ENCODE measurements around the gene HPS4. TPM values are rescaled to one million over a fixed set of nuclear protein-coding genes. Genes with fewer than 3 reads are reported as not detected.
A peak's percentile ranks its signal among the peaks of the same experiment; 100 is the strongest.

The HPS4 gene
- total RNA-seq, 1 donor from 2014 or later: 46.1 TPM

DNA sequence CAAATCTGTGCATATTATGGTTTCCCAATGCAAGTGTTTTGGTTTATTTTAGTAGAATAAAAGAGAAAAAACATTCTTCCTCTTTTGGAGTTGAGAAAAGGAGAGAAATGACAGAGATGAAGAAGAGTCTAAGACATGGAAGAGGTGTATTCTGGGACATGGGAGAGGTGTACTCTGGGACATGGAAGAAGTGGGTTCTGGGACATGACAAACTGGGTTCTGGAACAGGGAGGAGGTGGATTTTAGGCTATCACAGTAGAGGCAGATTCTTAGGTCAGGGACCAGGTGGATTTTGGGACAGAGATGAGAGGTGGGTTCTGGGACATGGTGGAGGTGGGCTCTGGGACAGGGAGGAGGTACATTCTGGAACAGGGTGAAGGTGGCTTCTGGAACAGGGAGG is 56.7 kb downstream of the HPS4 start:
- TF ChIP-seq, protein P1, sequence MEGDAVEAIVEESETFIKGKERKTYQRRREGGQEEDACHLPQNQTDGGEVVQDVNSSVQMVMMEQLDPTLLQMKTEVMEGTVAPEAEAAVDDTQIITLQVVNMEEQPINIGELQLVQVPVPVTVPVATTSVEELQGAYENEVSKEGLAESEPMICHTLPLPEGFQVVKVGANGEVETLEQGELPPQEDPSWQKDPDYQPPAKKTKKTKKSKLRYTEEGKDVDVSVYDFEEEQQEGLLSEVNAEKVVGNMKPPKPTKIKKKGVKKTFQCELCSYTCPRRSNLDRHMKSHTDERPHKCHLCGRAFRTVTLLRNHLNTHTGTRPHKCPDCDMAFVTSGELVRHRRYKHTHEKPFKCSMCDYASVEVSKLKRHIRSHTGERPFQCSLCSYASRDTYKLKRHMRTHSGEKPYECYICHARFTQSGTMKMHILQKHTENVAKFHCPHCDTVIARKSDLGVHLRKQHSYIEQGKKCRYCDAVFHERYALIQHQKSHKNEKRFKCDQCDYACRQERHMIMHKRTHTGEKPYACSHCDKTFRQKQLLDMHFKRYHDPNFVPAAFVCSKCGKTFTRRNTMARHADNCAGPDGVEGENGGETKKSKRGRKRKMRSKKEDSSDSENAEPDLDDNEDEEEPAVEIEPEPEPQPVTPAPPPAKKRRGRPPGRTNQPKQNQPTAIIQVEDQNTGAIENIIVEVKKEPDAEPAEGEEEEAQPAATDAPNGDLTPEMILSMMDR (conservative IDR thresholded peaks at IDR 0.05): no peak

DNA sequence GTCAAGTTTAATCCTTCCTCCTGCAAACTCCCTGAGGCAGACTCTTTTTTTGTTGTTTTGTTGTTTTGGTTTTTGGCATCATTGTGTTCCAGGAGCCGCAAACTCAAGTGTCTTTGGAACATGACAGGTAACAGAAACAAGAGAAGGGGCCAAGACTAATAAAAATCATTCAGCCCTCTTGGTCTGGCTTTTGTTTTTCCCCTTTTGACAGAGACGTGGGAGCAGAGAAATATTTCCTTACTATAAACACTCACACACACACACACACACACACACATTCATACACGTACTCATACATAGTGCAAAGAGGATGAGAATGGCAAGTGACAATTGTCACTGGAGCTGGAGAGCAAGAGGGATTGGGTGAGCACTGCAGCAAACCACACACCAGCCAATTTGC is 65.0 kb downstream of the HPS4 start:
- DNase-seq (ENCODE audit: extremely low spot score, unreplicated experiment): no peak
- no peak overlapping the region for H3K4me3 Mint-ChIP-seq
- H3K27me3 Mint-ChIP-seq: peaks cover 56% of the 10 kb centered on the region
- no peaks in the 10 kb centered on the region for H3K9me3 Mint-ChIP-seq
- no peaks in the 10 kb centered on the region for H3K36me3 Mint-ChIP-seq
- H3K4me1 Mint-ChIP-seq (ENCODE audit: unreplicated experiment): no peaks in the 10 kb centered on the region
- no peak overlapping the region for H3K27ac Mint-ChIP-seq
- TF ChIP-seq, protein P1 (conservative IDR thresholded peaks at IDR 0.05): no peak

More for the DNA sequence above, 56.7 kb downstream of the HPS4 start:
- Mint-ChIP-seq H3K9me3 (no peaks in the 10 kb centered on the region), H3K27ac (peak overlapping the region; percentile 4), H3K4me1 (ENCODE audit: unreplicated experiment) (peaks cover 15% of the 10 kb centered on the region), H3K36me3 (no peaks in the 10 kb centered on the region), H3K4me3 (peak overlapping the region; percentile 73), H3K27me3 (peaks cover 58% of the 10 kb centered on the region)
- no peak for DNase-seq (ENCODE audit: extremely low spot score, unreplicated experiment)

DNA sequence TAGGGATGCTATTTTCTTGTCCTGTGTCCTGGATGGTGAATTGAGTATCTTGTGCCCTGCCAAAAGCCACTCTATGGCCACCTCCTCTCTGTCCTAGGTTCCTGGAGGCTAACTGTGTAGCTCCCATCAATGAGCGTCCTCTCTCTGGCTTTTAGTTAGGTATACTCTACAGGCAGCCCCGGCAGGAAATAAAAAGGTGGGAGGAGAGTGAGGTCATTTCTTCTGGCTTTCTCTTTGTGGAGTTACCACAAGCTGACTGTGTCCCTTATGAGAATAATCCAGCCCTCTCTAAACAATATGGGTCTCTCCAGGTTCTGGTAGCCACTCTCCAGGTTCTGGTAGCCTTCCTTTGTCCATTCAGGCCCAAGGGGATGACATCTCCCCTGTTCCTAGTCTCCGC is 66.2 kb downstream of the HPS4 start:
- DNase-seq (ENCODE audit: extremely low spot score, unreplicated experiment): no peak
- TF ChIP-seq, protein P1 (conservative IDR thresholded peaks at IDR 0.05): no peak
- Mint-ChIP-seq H3K36me3 (no peaks in the 10 kb centered on the region), H3K4me3 (no peak overlapping the region), H3K27ac (no peak overlapping the region), H3K9me3 (no peaks in the 10 kb centered on the region), H3K4me1 (ENCODE audit: unreplicated experiment) (no peaks in the 10 kb centered on the region), H3K27me3 (peaks cover 63% of the 10 kb centered on the region)

DNA sequence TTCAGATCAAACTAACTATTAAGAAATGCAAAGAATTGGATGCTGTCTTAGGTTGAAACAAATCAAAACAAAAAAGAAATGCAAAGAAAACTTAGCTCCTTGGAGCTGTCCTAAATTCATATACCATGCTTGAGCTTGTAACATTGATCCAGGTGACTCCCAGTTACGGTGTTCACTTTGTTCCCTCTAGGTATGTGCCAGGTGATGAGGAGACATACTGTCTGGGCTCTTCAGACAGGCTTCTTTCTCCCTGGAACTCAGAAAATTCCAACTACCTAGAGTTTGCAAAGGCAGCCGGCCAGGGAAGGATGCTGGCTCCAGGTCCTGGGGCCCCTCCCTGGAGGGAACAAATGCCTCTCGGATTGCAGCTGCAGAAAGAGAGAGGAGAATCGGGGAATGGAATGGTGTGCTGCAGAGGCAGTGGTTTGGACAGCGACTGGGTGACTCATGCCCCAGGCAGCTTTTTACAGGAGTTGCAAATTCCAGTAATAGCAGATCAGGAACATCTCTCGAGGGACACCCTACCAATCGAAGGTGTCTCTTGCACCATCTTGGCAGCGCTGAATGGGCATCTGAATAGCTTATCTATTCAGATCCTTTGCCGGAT is 66.8 kb downstream of the HPS4 start:
- Mint-ChIP-seq H3K27ac (no peak overlapping the region), H3K36me3 (no peaks in the 10 kb centered on the region), H3K27me3 (peaks cover 63% of the 10 kb centered on the region), H3K4me3 (no peak overlapping the region), H3K4me1 (ENCODE audit: unreplicated experiment) (no peaks in the 10 kb centered on the region), H3K9me3 (no peaks in the 10 kb centered on the region)
- TF ChIP-seq, protein P1 (conservative IDR thresholded peaks at IDR 0.05): no peak
- no peak for DNase-seq (ENCODE audit: extremely low spot score, unreplicated experiment)

DNA sequence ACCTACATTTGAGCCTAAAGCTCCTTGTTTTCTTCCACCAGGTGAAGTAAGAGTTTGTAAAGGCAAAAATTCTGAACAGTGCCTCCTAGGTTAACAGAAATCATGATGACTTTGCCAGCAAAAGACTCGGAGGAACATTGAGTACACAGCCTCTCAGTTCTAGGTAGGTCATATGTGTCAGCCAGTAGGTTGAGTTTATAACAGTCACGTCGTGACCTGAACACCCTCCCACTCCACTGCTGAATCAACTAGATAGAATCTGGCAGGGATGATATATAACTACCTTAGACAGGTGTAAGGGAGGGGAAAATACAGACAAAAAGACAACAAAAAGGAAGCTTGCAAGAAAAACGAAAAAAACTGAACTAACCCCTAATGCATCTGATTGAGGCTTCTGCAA is 67.3 kb downstream of the HPS4 start:
- DNase-seq (ENCODE audit: extremely low spot score, unreplicated experiment): no peak
- TF ChIP-seq, protein P1 (conservative IDR thresholded peaks at IDR 0.05): no peak
- Mint-ChIP-seq H3K27me3 (peaks cover 63% of the 10 kb centered on the region), H3K4me1 (ENCODE audit: unreplicated experiment) (no peaks in the 10 kb centered on the region), H3K9me3 (no peaks in the 10 kb centered on the region), H3K27ac (no peak overlapping the region), H3K4me3 (no peak overlapping the region), H3K36me3 (no peaks in the 10 kb centered on the region)

DNA sequence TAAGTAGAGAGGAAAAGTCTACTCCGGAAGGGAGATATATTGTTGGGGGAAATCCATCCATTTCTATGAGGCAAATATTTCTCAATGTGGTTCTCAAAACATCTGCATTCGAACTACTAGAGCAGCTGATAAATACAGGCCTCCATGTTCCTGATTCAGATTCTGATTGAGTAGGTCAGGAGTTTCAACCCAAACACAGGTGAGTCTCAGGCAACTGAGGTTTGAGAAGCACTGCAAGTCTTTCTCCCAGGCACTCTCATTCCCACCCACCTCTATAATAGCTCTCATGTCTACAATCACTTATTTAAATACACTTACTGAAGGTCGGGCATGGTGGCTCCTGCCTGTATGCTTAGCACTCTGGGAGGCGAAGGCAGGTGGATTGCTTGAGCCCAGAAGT is 69.2 kb downstream of the HPS4 start:
- DNase-seq (ENCODE audit: extremely low spot score, unreplicated experiment): no peak

More for the DNA sequence above, 69.2 kb downstream of the HPS4 start:
- Mint-ChIP-seq H3K4me3 (no peak overlapping the region), H3K27me3 (peaks cover 59% of the 10 kb centered on the region), H3K27ac (no peak overlapping the region), H3K36me3 (no peaks in the 10 kb centered on the region), H3K4me1 (ENCODE audit: unreplicated experiment) (no peaks in the 10 kb centered on the region), H3K9me3 (no peaks in the 10 kb centered on the region)
- TF ChIP-seq, protein P1 (conservative IDR thresholded peaks at IDR 0.05): no peak

Data from type B pancreatic cell (in vitro differentiated cells).